Measurements from ENCODE around the gene SLC37A4. TPM values are rescaled to one million over a fixed set of nuclear protein-coding genes. Genes with fewer than 3 reads are reported as not detected.
"Not testable (repeated sequence)": the region's sequence is repeated elsewhere in the genome, so short reads cannot be mapped to it uniquely, and the experiment has no call there.

Gene SLC37A4
- total RNA-seq, result 2.4 TPM

DNA sequence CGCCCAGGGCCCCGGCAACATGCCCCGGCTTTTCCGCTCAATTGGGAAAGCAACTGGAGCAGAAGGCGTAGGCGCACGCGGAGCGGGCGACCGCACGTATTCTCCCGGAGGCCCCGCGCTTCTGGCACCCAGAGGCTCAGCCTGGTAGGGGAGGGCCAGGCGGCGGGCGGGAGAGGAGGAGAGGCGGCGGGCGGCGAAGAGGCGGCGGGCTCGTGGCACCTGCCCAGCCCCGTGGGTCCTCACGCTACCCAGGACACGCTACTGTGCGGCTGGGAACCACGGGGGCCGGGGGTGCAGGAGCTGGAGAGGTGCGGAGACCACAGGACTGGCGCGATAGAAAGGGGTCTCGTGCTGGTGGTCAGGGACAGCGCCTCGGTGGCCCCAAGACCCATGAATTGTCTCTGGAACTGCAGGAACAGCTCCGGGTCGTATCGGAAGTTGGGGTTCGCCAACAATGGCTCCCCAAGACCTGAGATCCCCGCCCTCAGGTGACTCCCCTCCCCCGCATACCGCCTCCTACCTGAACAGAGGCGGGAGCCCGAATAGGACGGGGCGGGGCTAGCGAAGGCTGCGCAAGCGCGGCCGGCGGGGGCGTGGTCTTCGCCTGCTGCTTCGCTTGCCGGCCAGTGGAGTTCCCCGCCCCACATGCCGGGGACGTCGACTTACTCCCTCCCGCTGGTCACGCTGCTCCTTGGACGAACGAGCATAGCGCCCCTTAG lies at the start of gene SLC37A4:
SLC37A4 (minus strand) TSS at position 549 of the 719 bp plus-strand sequence.
- Histone ChIP-seq H3K27me3 (ENCODE audit: insufficient read depth, low read length) (no peaks in the 10 kb centered on the region), H3K4me3 (ENCODE audit: low read length) (peak within 1 kb of the TSS; percentile 76), H3K4me1 (ENCODE audit: insufficient read depth, low read length) (peaks cover 19% of the 10 kb centered on the region), H3K9me3 (ENCODE audit: low read depth, low read length) (no peaks in the 10 kb centered on the region)

DNA sequence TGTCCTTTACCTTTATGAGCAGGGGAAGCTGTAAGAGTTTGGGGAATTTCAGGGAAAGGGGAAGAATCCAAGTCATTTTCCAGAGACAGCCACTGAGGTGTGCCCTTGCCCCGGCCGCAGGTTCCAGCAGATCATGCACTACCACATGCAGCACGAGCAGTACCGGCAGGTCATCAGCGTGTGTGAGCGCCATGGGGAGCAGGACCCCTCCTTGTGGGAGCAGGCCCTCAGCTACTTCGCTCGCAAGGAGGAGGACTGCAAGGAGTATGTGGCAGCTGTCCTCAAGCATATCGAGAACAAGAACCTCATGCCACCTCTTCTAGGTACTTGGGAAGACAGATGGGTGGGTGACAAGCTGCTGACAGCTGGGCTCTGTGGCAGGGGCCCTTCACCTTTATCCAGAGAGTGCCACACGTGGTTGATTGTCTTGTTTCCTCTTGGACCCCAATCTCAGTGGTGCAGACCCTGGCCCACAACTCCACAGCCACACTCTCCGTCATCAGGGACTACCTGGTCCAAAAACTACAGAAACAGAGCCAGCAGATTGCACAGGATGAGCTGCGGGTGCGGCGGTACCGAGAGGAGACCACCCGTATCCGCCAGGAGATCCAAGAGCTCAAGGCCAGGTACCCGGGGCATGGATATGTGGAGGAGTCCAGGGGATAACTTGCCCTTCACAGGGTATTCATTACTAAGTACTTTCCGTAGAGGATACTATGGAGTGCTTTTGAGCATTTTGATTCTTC lies 48.2 kb upstream of the SLC37A4 start:
- Histone ChIP-seq H3K9me3 (ENCODE audit: low read depth, low read length) (no peaks in the 10 kb centered on the region), H3K4me3 (ENCODE audit: low read length) (no peak overlapping the region), H3K27me3 (ENCODE audit: insufficient read depth, low read length) (no peaks in the 10 kb centered on the region), H3K4me1 (ENCODE audit: insufficient read depth, low read length) (no peaks in the 10 kb centered on the region)

- no peak overlapping the region for H3K4me3 ChIP-seq (ENCODE audit: low read length)
- no peaks in the 10 kb centered on the region for H3K4me1 ChIP-seq (ENCODE audit: insufficient read depth, low read length)
- H3K9me3 ChIP-seq (ENCODE audit: low read depth, low read length), result no peaks in the 10 kb centered on the region
- no peaks in the 10 kb centered on the region for H3K27me3 ChIP-seq (ENCODE audit: insufficient read depth, low read length)
Observed at GRCh38 chr11:119077839-119078238, 47.2 kb upstream of the SLC37A4 start.

- Histone ChIP-seq H3K9me3 (ENCODE audit: low read depth, low read length) (no peaks in the 10 kb centered on the region), H3K27me3 (ENCODE audit: insufficient read depth, low read length) (no peaks in the 10 kb centered on the region), H3K4me1 (ENCODE audit: insufficient read depth, low read length) (peaks cover 33% of the 10 kb centered on the region), H3K4me3 (ENCODE audit: low read length) (peak within 1 kb of the TSS; percentile 87)
Observed at GRCh38 chr11:119067371-119068222, 36.9 kb upstream of the SLC37A4 start, which contains the start of gene VPS11. Gene VPS11 (plus strand): TSS chr11:119067818. CDS start chr11:119067824, 6 bp downstream.

GRCh38 chr11:119065369-119065768 lies 34.7 kb upstream of the SLC37A4 start:
- H3K27me3 ChIP-seq (ENCODE audit: insufficient read depth, low read length), result no peaks in the 10 kb centered on the region
- H3K4me3 ChIP-seq (ENCODE audit: low read length), result no peak overlapping the region
- no peaks in the 10 kb centered on the region for H3K9me3 ChIP-seq (ENCODE audit: low read depth, low read length)
- H3K4me1 ChIP-seq (ENCODE audit: insufficient read depth, low read length), result peaks cover 33% of the 10 kb centered on the region

GRCh38 chr11:119062779-119063178 lies 32.1 kb upstream of the SLC37A4 start:
- Histone ChIP-seq H3K4me3 (ENCODE audit: low read length) (no peak overlapping the region), H3K4me1 (ENCODE audit: insufficient read depth, low read length) (peaks cover 24% of the 10 kb centered on the region), H3K9me3 (ENCODE audit: low read depth, low read length) (no peaks in the 10 kb centered on the region), H3K27me3 (ENCODE audit: insufficient read depth, low read length) (no peaks in the 10 kb centered on the region)

GRCh38 chr11:119061256-119061655 lies 30.6 kb upstream of the SLC37A4 start:
- no peaks in the 10 kb centered on the region for H3K9me3 ChIP-seq (ENCODE audit: low read depth, low read length)

GRCh38 chr11:119059128-119059527 lies 28.5 kb upstream of the SLC37A4 start:
- H3K4me1 ChIP-seq (ENCODE audit: insufficient read depth, low read length), result peaks cover 30% of the 10 kb centered on the region
- not testable (repeated sequence) for H3K4me3 ChIP-seq (ENCODE audit: low read length); H3K9me3 ChIP-seq (ENCODE audit: low read depth, low read length); H3K27me3 ChIP-seq (ENCODE audit: insufficient read depth, low read length)

More at GRCh38 chr11:119061256-119061655, 30.6 kb upstream of the SLC37A4 start:
- Histone ChIP-seq H3K27me3 (ENCODE audit: insufficient read depth, low read length) (no peaks in the 10 kb centered on the region), H3K4me3 (ENCODE audit: low read length) (no peak overlapping the region), H3K4me1 (ENCODE audit: insufficient read depth, low read length) (peaks cover 23% of the 10 kb centered on the region)

DNA sequence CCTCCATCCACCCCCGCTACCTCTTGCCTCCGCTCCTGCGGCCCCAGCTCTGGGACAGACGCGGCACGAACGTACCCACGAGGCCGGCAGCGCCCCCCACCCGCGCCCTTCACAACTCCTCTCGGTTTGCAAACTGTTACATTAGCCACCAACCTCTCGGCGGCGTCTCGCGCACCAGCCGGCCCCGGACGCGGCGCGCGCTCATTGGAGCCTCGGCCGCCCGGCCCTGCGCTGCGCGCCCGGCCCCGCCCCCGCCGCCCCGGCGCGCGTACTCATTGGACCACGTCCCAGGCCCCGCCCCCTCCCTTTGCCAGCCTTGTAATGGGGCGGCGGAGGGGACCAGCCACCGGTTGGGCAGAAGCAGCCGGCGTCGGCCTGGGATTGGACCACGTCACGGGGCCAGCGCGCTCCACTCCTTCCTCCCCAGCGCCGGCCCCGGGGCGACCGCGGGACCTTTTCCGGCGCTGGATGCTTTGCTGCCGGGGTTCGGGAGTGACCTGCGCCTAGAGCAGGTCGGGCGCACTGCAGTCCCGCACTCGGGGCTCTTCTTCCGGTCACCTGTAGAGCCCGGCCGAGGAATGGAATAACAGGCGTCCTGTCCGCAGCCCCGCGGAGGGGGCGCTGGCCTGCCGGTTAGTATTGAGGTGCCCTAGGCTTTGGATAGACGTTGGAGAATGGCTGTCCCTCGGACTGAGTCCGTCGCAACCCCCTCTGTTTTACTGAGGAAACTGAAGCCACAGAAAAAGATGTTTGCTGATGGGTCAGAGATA lies 26.5 kb upstream of the SLC37A4 start, which contains the start of gene HYOU1:
HYOU1 (minus strand) TSS at position 206 of the 770 bp plus-strand sequence. CDS start 1,045 bp downstream, outside the sequence.
- H3K27me3 ChIP-seq (ENCODE audit: insufficient read depth, low read length), result no peaks in the 10 kb centered on the region
- H3K9me3 ChIP-seq (ENCODE audit: low read depth, low read length), result no peaks in the 10 kb centered on the region
- peak within 1 kb of the TSS; percentile 88 for H3K4me3 ChIP-seq (ENCODE audit: low read length)
- peaks cover 30% of the 10 kb centered on the region for H3K4me1 ChIP-seq (ENCODE audit: insufficient read depth, low read length)

GRCh38 chr11:119056421-119056999 lies 25.8 kb upstream of the SLC37A4 start:
- H3K4me3 ChIP-seq (ENCODE audit: low read length), result peak overlapping the region; percentile 73
- peaks cover 30% of the 10 kb centered on the region for H3K4me1 ChIP-seq (ENCODE audit: insufficient read depth, low read length)
- no peaks in the 10 kb centered on the region for H3K9me3 ChIP-seq (ENCODE audit: low read depth, low read length)
- H3K27me3 ChIP-seq (ENCODE audit: insufficient read depth, low read length), result no peaks in the 10 kb centered on the region

GRCh38 chr11:119055901-119056300 lies 25.2 kb upstream of the SLC37A4 start:
- no peaks in the 10 kb centered on the region for H3K9me3 ChIP-seq (ENCODE audit: low read depth, low read length)
- peaks cover 30% of the 10 kb centered on the region for H3K4me1 ChIP-seq (ENCODE audit: insufficient read depth, low read length)
- peak overlapping the region; percentile 73 for H3K4me3 ChIP-seq (ENCODE audit: low read length)

DNA sequence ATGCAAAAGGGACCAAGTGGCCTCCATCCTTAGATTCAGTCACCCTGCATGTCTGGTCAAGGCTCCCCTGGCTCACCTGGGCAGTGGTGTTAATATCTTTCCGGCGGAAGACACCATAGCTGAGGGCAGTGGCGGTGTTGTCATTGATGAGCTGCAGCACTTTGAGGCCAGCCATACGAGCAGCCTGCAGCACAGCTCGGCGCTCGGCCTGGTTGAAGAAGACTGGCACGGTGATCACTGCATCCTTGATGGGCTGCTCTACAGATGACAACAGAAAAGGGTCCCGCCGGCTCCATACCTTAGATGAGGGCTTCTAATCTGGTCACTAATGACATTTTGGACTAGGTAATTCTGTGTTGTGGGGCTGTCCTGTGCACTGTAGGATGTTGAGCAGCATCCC lies 23.7 kb upstream of the SLC37A4 start:
- no peak overlapping the region for H3K4me3 ChIP-seq (ENCODE audit: low read length)
- H3K27me3 ChIP-seq (ENCODE audit: insufficient read depth, low read length), result no peaks in the 10 kb centered on the region
- peaks cover 30% of the 10 kb centered on the region for H3K4me1 ChIP-seq (ENCODE audit: insufficient read depth, low read length)
- no peaks in the 10 kb centered on the region for H3K9me3 ChIP-seq (ENCODE audit: low read depth, low read length)

More at GRCh38 chr11:119055901-119056300, 25.2 kb upstream of the SLC37A4 start:
- no peaks in the 10 kb centered on the region for H3K27me3 ChIP-seq (ENCODE audit: insufficient read depth, low read length)

- Histone ChIP-seq H3K4me3 (ENCODE audit: low read length) (no peak overlapping the region), H3K27me3 (ENCODE audit: insufficient read depth, low read length) (no peaks in the 10 kb centered on the region), H3K9me3 (ENCODE audit: low read depth, low read length) (no peaks in the 10 kb centered on the region), H3K4me1 (ENCODE audit: insufficient read depth, low read length) (peaks cover 19% of the 10 kb centered on the region)
Observed at GRCh38 chr11:119052163-119052814, 21.6 kb upstream of the SLC37A4 start.

Data from mononuclear cell (primary cell).